PC-3 (cell line): ENCODE measurements around the gene PSMC3IP. TPM values are rescaled to one million over a fixed set of nuclear protein-coding genes. Genes with fewer than 3 reads are reported as not detected.

Experiments used
- ATAC-seq: fragments of 200-7000 bp; cut with Tn5 transposase; 2 replicates; pipeline ENCODE4 v1.9.1; 2020; ENCODE audit warnings: mild to moderate bottlenecking, moderate library complexity
- BruUV-seq: library from RNA; stranded (reverse); fragments of 400-500 nt; replicated peaks from 2 replicates; lab custom pipeline; 2021; lab: Mats Ljungman, UMichigan
- CTCF ChIA-PET: fragments of 300-600 bp; sonication (Branson Sonifier 250); formaldehyde crosslinking; loops from one replicate; lab custom pipeline; 2022; ENCODE audit warnings: antibody characterized with exemption; lab: Charles Lee
- POLR2A ChIA-PET: fragments of 300-600 bp; sonication (Branson Sonifier 250); formaldehyde crosslinking; loops from one replicate; lab custom pipeline; 2022; ENCODE audit warnings: antibody characterized with exemption; ENCODE audit not compliant: unreplicated experiment; lab: Charles Lee
- DNase-seq: peaks from one replicate; pipeline ENCODE4 v3.0.0-alpha.2; 2015
- H2AFZ ChIP-seq: fragments of 300-600 bp; sonication (generic); 2 replicates; pipeline ENCODE4 v1.6.0; 2016; ENCODE audit warnings: antibody characterized with exemption, low read length
- H3F3A ChIP-seq: fragments of 300-600 bp; sonication (generic); one replicate; pipeline ENCODE4 v1.6.0; 2017; ENCODE audit warnings: antibody characterized with exemption, low read length, control low read depth, mild to moderate bottlenecking; ENCODE audit not compliant: unreplicated experiment
- H3K27ac ChIP-seq: fragments of 300-600 bp; sonication (generic); 2 replicates; pipeline ENCODE4 v1.5.1; 2016; ENCODE audit warnings: mild to moderate bottlenecking, low read length
- H3K27me3 ChIP-seq: fragments of 300-600 bp; sonication (generic); 2 replicates; pipeline ENCODE4 v1.6.1; 2016; ENCODE audit warnings: low read length, mixed read lengths
- H3K36me3 ChIP-seq: fragments of 300-600 bp; sonication (generic); 2 replicates; pipeline ENCODE4 v1.6.1; 2016; ENCODE audit warnings: low read depth, mixed run types, low read length, mixed read lengths
- H3K4me1 ChIP-seq: fragments of 300-600 bp; sonication (generic); 2 replicates; pipeline ENCODE4 v1.5.1; 2016; ENCODE audit warnings: low read length; ENCODE audit not compliant: insufficient read depth
- H3K4me2 ChIP-seq: fragments of 300-600 bp; sonication (generic); 2 replicates; pipeline ENCODE4 v1.6.0; 2016; ENCODE audit warnings: low read length
- H3K4me3 ChIP-seq: fragments of 300-600 bp; sonication (generic); 2 replicates; pipeline ENCODE4 v1.5.1; 2016; ENCODE audit warnings: mild to moderate bottlenecking, low read length, mixed read lengths
- H3K79me2 ChIP-seq: fragments of 300-600 bp; sonication (generic); 2 replicates; pipeline ENCODE4 v1.6.1; 2017; ENCODE audit warnings: low read length, mixed read lengths
- H3K9ac ChIP-seq: fragments of 300-600 bp; sonication (generic); 2 replicates; pipeline ENCODE4 v1.6.0; 2016; ENCODE audit warnings: mild to moderate bottlenecking, low read length
- H3K9me2 ChIP-seq: fragments of 300-600 bp; sonication (generic); replicated peaks from 2 replicates; pipeline ENCODE4 v1.6.1; 2016; ENCODE audit warnings: mixed run types, low read length, mixed read lengths
- H3K9me3 ChIP-seq: fragments of 300-600 bp; sonication (generic); 2 replicates; pipeline ENCODE4 v1.6.1; 2016; ENCODE audit warnings: low read length, mixed read lengths
- H4K20me1 ChIP-seq: fragments of 300-600 bp; sonication (generic); 2 replicates; pipeline ENCODE4 v1.6.1; 2016; ENCODE audit warnings: low read length, mixed read lengths
- CTCF ChIP-seq: fragments of 300-600 bp; sonication (generic); conservative IDR thresholded peaks from 2 replicates; pipeline ENCODE4 v1.5.1; 2017; ENCODE audit warnings: antibody characterized with exemption, low read depth, mild to moderate bottlenecking, low read length
- EZH2 ChIP-seq: fragments of 300-600 bp; sonication (generic); IDR thresholded peaks from one replicate; pipeline ENCODE4 v1.6.1; 2017; ENCODE audit warnings: antibody characterized with exemption, mild to moderate bottlenecking, low read length; ENCODE audit not compliant: unreplicated experiment
- EZH2phosphoT487 ChIP-seq: fragments of 300-600 bp; sonication (generic); IDR thresholded peaks from 2 replicates; pipeline ENCODE4 v1.6.1; 2018; ENCODE audit warnings: mild to moderate bottlenecking, antibody characterized with exemption, low read length, borderline replicate concordance
- intact Hi-C: fragments of 100-400 bp; cut with micrococcal nuclease; formaldehyde crosslinking; loops from 2 replicates; pipeline ENCODE4 v1.9.0; 2023
- total RNA-seq: library from RNA; depleted of rRNA; stranded (reverse); fragments of >200 nt; gene quantifications from 2 replicates; pipeline ENCODE4 v1.2.3, GENCODE V29; 2014

PSMC3IP gene
- total RNA-seq, 1 experiment from 2014 or later, result 20.3 TPM

- peaks cover 16% of the 10 kb centered on the region; the same call in 1 of the 2 replicates for H3K36me3 ChIP-seq
- no peaks in the 10 kb centered on the region for H3F3A ChIP-seq
- H3K4me2 ChIP-seq, result peak overlapping the region; percentile 92
- H3K9me2 ChIP-seq, result no peaks in the 10 kb centered on the region
- no peaks in the 10 kb centered on the region for H4K20me1 ChIP-seq
- H3K79me2 ChIP-seq, result peaks cover 54% of the 10 kb centered on the region
- H3K27ac ChIP-seq, result no peak overlapping the region
- peak overlapping the region; percentile 37; the same call in 1 of the 2 replicates for H2AFZ ChIP-seq
- peaks cover 24% of the 10 kb centered on the region for H3K4me1 ChIP-seq
- TF ChIP-seq EZH2phosphoT487 (no peak), EZH2 (no peak), CTCF (no peak)
- intact Hi-C loops, result no loop called here
- no peaks in the 10 kb centered on the region for H3K27me3 ChIP-seq
- no peak; the same call in 1 of the 2 replicates for ATAC-seq
- no peaks in the 10 kb centered on the region for H3K9me3 ChIP-seq
- H3K9ac ChIP-seq, result peak overlapping the region; percentile 82; the same call in 1 of the 2 replicates
- peak overlapping the region; percentile 88; the same call in 1 of the 2 replicates for H3K4me3 ChIP-seq
- DNase-seq, result no peak
- no TSS peak for BruUV-seq
- ChIA-PET POLR2A (no interaction called here), CTCF (no interaction called here)
Measured at GRCh38 chr17:42566215-42566882, 11.2 kb downstream of the PSMC3IP start.

GRCh38 chr17:42565523-42566214, 11.9 kb downstream of the PSMC3IP start:
- H3K9ac ChIP-seq, result no peak overlapping the region
- no peaks in the 10 kb centered on the region for H3K27me3 ChIP-seq
- no peaks in the 10 kb centered on the region for H4K20me1 ChIP-seq
- H3K4me3 ChIP-seq, result no peak overlapping the region
- ATAC-seq, result no peak
- TF ChIP-seq EZH2 (no peak), CTCF (no peak), EZH2phosphoT487 (no peak)
- H3K79me2 ChIP-seq, result peaks cover 55% of the 10 kb centered on the region
- H3K4me2 ChIP-seq, result no peak overlapping the region
- peaks cover 16% of the 10 kb centered on the region; the same call in 1 of the 2 replicates for H3K36me3 ChIP-seq
- no peaks in the 10 kb centered on the region for H3K9me2 ChIP-seq
- POLR2A ChIA-PET, result interaction anchor here (0.6 kb wide), 1 partner anchor 550 kb away, joined by 3 read pairs; no protein-coding TSS in a partner anchor
- no peak overlapping the region for H3K27ac ChIP-seq
- H3K4me1 ChIP-seq, result peaks cover 25% of the 10 kb centered on the region
- H3F3A ChIP-seq, result no peaks in the 10 kb centered on the region
- no TSS peak for BruUV-seq
- DNase-seq, result no peak
- H2AFZ ChIP-seq, result no peak overlapping the region
- CTCF ChIA-PET, result no interaction called here
- intact Hi-C loops, result no loop called here
- H3K9me3 ChIP-seq, result no peaks in the 10 kb centered on the region
